Fibroblast of mammary gland (primary cell): ENCODE data around the gene HCN3.

Experiments
- DNase-seq: peaks from one replicate; pipeline ENCODE4 v3.0.0-alpha.2; 2010; ENCODE audit warnings: low read depth
- H3K4me3 ChIP-seq: 2 replicates; pipeline ENCODE4 v1.5.1; 2011; ENCODE audit warnings: low read depth, mild to moderate bottlenecking, low read length, moderate library complexity; ENCODE audit not compliant: control insufficient read depth
- CTCF ChIP-seq: conservative IDR thresholded peaks from 2 replicates; pipeline ENCODE4 v1.5.1; 2011; ENCODE audit warnings: low read depth, low read length, inconsistent platforms; ENCODE audit not compliant: control insufficient read depth, insufficient read depth

HCN3 gene

DNA sequence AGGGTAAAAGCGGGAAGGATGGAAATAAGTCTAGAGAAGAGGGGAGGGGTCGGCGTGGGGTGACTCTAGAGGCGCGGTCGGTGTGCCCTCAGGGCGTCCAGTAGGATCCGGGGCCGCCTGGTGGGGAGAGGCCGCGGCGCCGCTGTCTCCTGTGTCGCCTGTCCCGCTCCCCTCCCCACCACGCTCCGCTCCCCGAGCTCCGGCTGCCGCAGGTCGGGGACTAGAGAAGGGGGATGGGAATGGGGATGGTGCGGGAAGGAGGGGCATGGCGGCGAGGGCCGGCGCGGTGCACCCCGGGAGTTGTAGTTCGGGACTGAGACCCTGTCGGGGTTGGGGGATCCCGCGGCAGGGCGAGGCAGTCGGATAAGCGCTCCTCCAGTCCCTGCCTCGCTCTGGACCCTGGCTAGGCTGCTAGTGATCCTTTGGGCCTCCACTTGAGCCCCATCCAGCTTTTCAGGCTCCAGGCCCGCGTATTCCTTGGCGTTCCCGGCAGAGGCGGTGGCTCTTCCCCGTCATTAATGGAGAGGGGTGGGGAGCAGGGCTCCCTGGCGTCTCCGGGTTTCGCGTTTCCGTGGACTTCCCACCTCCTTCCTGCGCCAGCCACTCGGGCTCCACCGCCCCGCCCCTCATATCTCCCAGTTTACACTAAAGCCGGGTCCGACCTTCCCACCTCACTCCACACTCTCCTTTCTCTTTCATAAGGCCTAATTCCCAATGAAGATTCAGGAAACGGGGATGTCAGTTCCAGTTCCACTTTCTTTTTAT is 21.8 kb upstream of the HCN3 start, which contains the start of gene ENTREP3:
TSS of gene ENTREP3 (minus strand) at position 241 of the 765 bp plus-strand sequence. CDS start 606 bp downstream, outside the sequence.
- TF ChIP-seq CTCF: no peak
- H3K4me3 ChIP-seq: peak within 1 kb of the TSS; percentile 61
- peak; percentile 70 for DNase-seq

DNA sequence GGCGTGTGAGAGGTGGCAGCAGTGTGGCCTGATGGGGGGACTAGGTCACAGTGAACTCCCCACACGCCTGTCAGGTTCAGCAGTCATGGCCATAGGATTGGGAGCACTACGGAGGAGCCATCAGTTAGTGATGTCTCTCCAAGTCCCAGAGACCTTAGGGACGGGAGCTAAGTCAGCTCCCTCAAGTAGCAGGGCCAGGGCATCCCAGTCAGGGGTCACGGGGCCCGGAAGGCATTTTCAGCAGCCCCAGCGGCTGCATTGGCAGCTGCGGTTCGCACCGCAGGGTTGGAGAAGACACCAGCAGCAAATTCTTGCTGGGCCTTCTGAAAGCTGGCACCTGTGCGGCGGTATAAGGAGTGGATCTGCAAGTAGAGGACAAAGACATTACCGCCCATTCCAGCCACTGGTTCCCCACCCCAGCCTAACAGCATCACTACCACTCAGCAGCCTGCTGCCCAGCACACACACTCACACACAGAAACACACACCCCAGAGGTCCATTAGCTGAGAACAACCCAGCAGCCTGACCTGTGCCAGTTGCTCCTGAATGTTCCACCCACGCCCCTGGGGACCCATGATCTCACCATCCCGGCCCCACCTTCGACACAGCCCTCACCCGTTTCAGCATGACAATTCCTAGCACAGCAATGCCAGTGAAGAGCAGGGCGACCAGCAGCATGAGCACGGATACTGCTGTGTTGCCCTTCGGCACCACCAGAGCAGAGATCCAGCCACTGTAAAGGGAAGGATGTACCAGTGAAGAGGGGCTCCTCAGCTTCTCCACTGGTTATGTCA is 21.0 kb upstream of the HCN3 start:
- DNase-seq: no peak
- peak overlapping the region; percentile 61 for H3K4me3 ChIP-seq
- TF ChIP-seq CTCF: no peak

DNA sequence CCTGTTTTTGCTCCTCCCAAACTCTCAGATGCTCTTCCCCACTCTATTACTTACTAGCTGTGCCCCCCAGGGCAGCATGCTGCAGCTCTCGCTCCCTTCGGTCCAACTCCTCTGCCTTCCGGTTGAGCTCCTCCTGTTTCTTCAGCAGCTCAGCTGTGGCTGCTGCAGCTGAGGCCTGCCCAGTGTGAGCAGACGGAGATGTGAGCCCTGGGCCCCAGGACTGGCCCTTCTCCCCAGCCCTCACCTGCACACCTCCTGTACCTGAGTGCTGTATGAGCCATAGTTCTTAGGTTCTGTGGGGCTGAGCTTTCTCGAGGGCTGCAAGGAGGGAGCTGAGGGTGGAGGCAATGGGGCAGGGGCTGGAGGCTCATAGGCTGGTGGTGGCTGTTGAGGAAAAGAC is 17.0 kb upstream of the HCN3 start:
- no peak overlapping the region for H3K4me3 ChIP-seq
- no peak for DNase-seq
- TF ChIP-seq CTCF: no peak

DNA sequence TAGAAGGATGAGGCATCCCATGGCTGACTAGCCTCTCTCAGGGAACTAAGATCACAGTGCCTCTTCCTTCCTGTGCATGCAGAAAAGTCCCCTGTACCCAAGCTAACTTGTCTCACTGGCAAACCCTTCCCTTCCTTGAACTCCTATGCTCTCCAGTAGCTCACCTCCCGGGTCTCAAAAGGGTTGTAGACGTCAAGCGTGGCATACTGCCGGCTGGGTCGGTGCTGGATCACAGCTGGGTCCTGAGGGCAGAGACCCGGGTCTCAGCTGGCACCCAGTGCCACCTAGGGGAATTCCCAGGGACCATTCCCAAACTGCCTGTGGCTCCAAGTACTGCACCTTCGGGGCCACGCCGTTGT is 15.8 kb upstream of the HCN3 start:
- H3K4me3 ChIP-seq: peak overlapping the region; percentile 91
- no peak for DNase-seq
- no peak for TF ChIP-seq CTCF

DNA sequence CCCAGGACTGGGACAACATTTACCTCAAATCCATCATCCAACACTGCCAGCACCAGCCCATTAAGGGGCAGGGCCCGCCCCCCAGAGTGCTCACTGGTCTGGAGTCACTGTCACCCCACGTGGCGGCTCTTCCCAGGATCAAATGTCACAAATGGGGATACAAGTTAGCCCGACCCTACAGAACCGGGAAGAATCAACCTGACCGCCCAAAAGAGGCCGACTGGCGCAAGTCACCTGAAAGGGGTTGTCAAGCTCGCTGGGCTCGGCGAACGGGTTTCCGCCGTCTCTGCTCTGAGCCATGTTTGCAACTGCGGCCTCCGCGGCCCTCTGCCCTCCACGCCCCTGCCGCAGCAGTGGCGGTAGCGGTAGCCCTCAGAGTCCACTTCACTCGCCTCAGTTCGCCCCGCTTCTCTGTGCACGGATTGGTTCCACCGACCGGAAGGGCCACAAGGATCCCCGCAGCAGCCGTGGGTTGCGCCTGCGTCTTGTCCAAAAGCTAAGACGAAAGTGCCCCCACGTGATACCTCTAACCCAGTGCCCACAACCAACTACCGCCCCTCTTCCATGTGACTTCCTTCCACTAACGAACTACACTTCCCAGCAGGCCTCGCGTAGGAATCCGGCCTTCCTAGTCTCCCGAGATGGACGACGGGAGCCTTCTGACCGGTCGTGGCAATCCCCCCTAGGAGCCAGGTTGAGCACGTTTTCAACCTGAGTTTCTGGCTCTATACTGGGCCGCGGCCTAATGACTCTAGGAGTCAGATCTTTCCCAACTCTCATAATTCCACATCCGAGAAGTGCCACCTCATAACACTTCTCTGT is 15.2 kb upstream of the HCN3 start, which contains the start of gene SCAMP3:
TSS of gene SCAMP3 (minus strand) at position 509 of the 822 bp plus-strand sequence. CDS start at position 300, 209 bp downstream.
- TF ChIP-seq CTCF: no peak
- peak; percentile 99 for DNase-seq
- H3K4me3 ChIP-seq: peak within 1 kb of the TSS; percentile 91

DNA sequence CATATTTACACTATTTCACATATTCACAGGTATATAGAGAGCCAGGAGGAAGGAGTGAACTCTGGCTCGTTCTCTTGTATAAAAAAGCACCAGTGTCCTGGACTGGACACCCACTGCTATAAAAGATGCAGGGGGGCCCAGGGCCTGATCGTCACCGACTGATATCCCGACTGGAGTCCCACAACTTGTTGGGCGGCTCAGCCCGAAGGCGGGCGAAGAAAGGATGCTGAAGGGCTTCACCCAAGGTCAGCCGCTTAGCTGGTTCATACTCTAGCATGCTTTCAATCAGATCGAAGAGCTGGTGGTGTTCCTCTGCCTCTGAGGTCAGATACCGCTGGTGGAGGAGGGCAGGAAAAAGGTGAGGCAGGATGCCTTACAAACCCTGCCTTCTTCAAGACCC is 14.2 kb upstream of the HCN3 start:
- no peak for TF ChIP-seq CTCF
- no peak overlapping the region for H3K4me3 ChIP-seq
- no peak for DNase-seq
